ENCODE measurements around the gene ANKRD63.

DNA sequence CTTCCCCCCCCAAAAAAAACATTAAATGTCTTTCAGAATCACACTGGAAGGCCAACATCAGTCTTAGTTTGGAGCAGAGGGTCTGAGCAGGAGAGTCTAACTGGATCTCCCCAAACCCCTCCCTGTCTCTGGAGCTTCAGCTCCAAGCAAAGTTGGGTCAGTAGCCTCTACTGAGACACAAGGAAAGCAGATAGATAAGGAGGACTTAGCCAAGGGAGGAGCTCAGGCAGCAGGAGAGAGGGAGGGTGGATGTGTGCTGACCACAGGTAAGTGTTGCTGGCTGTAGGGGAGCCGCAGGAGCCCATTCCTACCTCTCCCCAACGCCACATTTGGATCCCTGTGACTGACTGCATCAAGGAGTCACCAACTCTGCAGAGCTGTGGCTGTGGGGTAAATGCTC lies 17.9 kb upstream of the ANKRD63 start:
- TF ChIP-seq, protein P1, sequence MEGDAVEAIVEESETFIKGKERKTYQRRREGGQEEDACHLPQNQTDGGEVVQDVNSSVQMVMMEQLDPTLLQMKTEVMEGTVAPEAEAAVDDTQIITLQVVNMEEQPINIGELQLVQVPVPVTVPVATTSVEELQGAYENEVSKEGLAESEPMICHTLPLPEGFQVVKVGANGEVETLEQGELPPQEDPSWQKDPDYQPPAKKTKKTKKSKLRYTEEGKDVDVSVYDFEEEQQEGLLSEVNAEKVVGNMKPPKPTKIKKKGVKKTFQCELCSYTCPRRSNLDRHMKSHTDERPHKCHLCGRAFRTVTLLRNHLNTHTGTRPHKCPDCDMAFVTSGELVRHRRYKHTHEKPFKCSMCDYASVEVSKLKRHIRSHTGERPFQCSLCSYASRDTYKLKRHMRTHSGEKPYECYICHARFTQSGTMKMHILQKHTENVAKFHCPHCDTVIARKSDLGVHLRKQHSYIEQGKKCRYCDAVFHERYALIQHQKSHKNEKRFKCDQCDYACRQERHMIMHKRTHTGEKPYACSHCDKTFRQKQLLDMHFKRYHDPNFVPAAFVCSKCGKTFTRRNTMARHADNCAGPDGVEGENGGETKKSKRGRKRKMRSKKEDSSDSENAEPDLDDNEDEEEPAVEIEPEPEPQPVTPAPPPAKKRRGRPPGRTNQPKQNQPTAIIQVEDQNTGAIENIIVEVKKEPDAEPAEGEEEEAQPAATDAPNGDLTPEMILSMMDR (IDR thresholded peaks at IDR 0.05 in 8 of 11, conservative IDR thresholded peaks at IDR 0.05 in 3 of 11): no peak
- TF ChIP-seq POLR2AphosphoS5 (IDR thresholded peaks at IDR 0.05): no peak
